Trophoblast cell (in vitro differentiated cells and primary cell): ENCODE measurements around the gene MAP3K20.

ENCODE experiments used
- DNase-seq, 2 donors: peaks; one replicate each; pipeline ENCODE4 v3.0.0-alpha.2; 2016
- H2AFZ ChIP-seq: 2 replicates; pipeline ENCODE4 v1.6.1; 2013; ENCODE audit warnings: low read length, moderate library complexity, mild to moderate bottlenecking; ENCODE audit not compliant: insufficient read depth, poor library complexity
- H2AK5ac ChIP-seq: 2 replicates; pipeline ENCODE4 v1.6.1; 2013; ENCODE audit warnings: mild to moderate bottlenecking, low read length
- H2BK120ac ChIP-seq: 2 replicates; pipeline ENCODE4 v1.6.1; 2013; ENCODE audit warnings: low read length, mild to moderate bottlenecking, moderate library complexity; ENCODE audit not compliant: insufficient read depth, poor library complexity
- H2BK12ac ChIP-seq: 2 replicates; pipeline ENCODE4 v1.6.1; 2013; ENCODE audit warnings: mild to moderate bottlenecking, low read length, moderate library complexity
- H2BK5ac ChIP-seq: 2 replicates; pipeline ENCODE4 v1.6.1; 2013; ENCODE audit warnings: low read length, low read depth, moderate library complexity, mild to moderate bottlenecking; ENCODE audit not compliant: poor library complexity
- H3K14ac ChIP-seq: 2 replicates; pipeline ENCODE4 v1.6.1; 2013; ENCODE audit warnings: mild to moderate bottlenecking, low read length
- H3K18ac ChIP-seq: 2 replicates; pipeline ENCODE4 v1.6.1; 2013; ENCODE audit warnings: mild to moderate bottlenecking, low read length
- H3K23ac ChIP-seq: 2 replicates; pipeline ENCODE4 v1.6.1; 2013; ENCODE audit warnings: low read length
- H3K27ac ChIP-seq: 2 replicates; pipeline ENCODE4 v1.5.1; 2013; ENCODE audit warnings: low read depth, mild to moderate bottlenecking, inconsistent platforms, low read length, moderate library complexity
- H3K27me3 ChIP-seq: 2 replicates; pipeline ENCODE4 v1.6.1; 2013; ENCODE audit warnings: inconsistent platforms, mild to moderate bottlenecking, low read length, moderate library complexity; ENCODE audit not compliant: insufficient read depth
- H3K36me3 ChIP-seq, 2 experiments: 1 replicate in 1 of 2; 2 replicates in 1 of 2; pipeline ENCODE4 v1.6.1; 2013; ENCODE audit warnings: low read length in 2 of 2, mild to moderate bottlenecking in 2 of 2, moderate library complexity in 1 of 2; ENCODE audit not compliant: insufficient read depth in 2 of 2, control insufficient read depth in 1 of 2
- H3K4ac ChIP-seq: 2 replicates; pipeline ENCODE4 v1.6.1; 2013; ENCODE audit warnings: low read depth, mild to moderate bottlenecking, low read length, moderate library complexity
- H3K4me1 ChIP-seq, 2 experiments: 1 replicate in 1 of 2; 2 replicates in 1 of 2; pipeline ENCODE4 v1.6.1; 2013; ENCODE audit warnings: low read length in 2 of 2, mild to moderate bottlenecking in 2 of 2, moderate library complexity in 1 of 2; ENCODE audit not compliant: insufficient read depth in 2 of 2, control insufficient read depth in 1 of 2
- H3K4me2 ChIP-seq: 2 replicates; pipeline ENCODE4 v1.6.1; 2013; ENCODE audit warnings: inconsistent platforms, mild to moderate bottlenecking, low read length, moderate library complexity
- H3K4me3 ChIP-seq: 2 replicates; pipeline ENCODE4 v1.5.1; 2013; ENCODE audit warnings: mild to moderate bottlenecking, low read depth, low read length, inconsistent platforms
- H3K79me1 ChIP-seq: one replicate; pipeline ENCODE4 v1.6.1; 2013; ENCODE audit warnings: low read length
- H3K79me2 ChIP-seq: 2 replicates; pipeline ENCODE4 v1.6.1; 2013; ENCODE audit warnings: low read length, mild to moderate bottlenecking; ENCODE audit not compliant: control insufficient read depth, insufficient read depth, poor library complexity
- H3K9ac ChIP-seq: 2 replicates; pipeline ENCODE4 v1.6.1; 2013; ENCODE audit warnings: mild to moderate bottlenecking, low read length
- H3K9me3 ChIP-seq: 2 replicates; pipeline ENCODE4 v1.6.1; 2013; ENCODE audit warnings: low read depth, mild to moderate bottlenecking, control low read depth, inconsistent platforms, low read length; ENCODE audit not compliant: insufficient read depth
- H4K12ac ChIP-seq: 2 replicates; pipeline ENCODE4 v1.6.1; 2013; ENCODE audit warnings: low read depth, mild to moderate bottlenecking, low read length, moderate library complexity
- H4K8ac ChIP-seq: 2 replicates; pipeline ENCODE4 v1.6.1; 2013; ENCODE audit warnings: low read depth, mild to moderate bottlenecking, low read length, moderate library complexity
- H4K91ac ChIP-seq: one replicate; pipeline ENCODE4 v1.6.1; 2013; ENCODE audit warnings: low read depth, mild to moderate bottlenecking, low read length, moderate library complexity
- WGBS: extraction: QIAGEN DNeasy Blood & Tissue Kit; methylation state at CpG from one replicate; pipeline ENCODE4 v1.1.7; 2013; ENCODE audit warnings: missing lambda C conversion rate; ENCODE audit not compliant: insufficient read length, insufficient coverage; ENCODE audit errors: extremely low coverage; 5-methylcytosine and 5-hydroxymethylcytosine counted together

MAP3K20 gene

DNA sequence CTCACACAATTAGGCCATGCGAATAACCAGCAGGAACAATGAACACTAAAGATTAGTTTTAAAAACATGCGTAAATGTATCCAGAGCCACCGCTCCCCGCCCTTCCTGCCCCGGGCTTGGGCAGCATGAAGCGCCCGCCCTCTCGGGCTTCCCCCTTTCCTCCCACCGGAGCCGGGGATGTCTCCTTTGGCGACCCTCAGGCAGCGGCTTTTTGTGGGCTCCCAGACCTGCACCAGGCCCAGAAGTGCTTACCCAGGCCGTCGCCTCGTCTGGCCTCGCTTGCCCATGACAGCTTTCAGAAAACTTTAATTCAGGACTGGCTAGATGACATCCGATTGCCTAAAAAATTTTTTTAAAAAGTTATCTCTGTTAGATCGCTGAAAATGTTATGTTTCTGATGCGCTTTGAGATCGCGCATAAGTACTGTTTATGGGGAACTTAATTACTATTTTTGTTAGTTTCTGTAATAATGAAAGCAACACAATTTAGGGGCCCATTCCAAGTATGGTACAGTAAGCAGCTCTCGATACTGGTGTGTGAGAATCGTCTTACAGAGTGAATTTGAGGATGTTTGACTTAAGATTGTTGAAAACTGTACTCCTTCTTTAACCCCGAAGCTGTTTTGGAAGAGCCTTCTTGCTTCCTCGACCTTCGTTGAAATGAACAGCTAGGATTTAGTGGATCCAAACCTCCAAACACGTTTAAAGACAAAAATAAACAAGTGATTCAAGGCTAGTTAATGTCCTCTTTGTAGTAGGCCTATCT, 1.1 kb downstream of the MAP3K20 start:
- H2AFZ ChIP-seq: peak overlapping the region; percentile 38
- peaks cover 0 to 4% of the 10 kb centered on the region in 2 experiments for H3K4me1 ChIP-seq
- no CpG with 5 or more reads among the region's 27 CpGs for WGBS
- H4K8ac ChIP-seq: peak overlapping the region; percentile 77
- H3K4ac ChIP-seq: peak overlapping the region; percentile 77
- peak overlapping the region; percentile 67 for H3K9ac ChIP-seq
- no peaks in the 10 kb centered on the region for H3K36me3 ChIP-seq
- peak; percentile 10 to 35 for DNase-seq
- peak overlapping the region; percentile 45 for H2BK120ac ChIP-seq
- peaks cover 10% of the 10 kb centered on the region for H3K79me2 ChIP-seq
- H4K12ac ChIP-seq: peak overlapping the region; percentile 29
- H3K23ac ChIP-seq: no peak overlapping the region
- H3K9me3 ChIP-seq: no peaks in the 10 kb centered on the region
- H3K79me1 ChIP-seq: peaks cover 13% of the 10 kb centered on the region
- H3K4me2 ChIP-seq: peak overlapping the region; percentile 88
- H3K4me3 ChIP-seq: peak overlapping the region; percentile 87
- no peak overlapping the region for H2BK12ac ChIP-seq
- H3K27me3 ChIP-seq: no peaks in the 10 kb centered on the region
- H3K18ac ChIP-seq: peak overlapping the region; percentile 40
- H3K27ac ChIP-seq: peak overlapping the region; percentile 2
- peak overlapping the region; percentile 81 for H4K91ac ChIP-seq
- no peak overlapping the region for H2AK5ac ChIP-seq
- H3K14ac ChIP-seq: peak overlapping the region; percentile 51
- peak overlapping the region; percentile 43 for H2BK5ac ChIP-seq

GRCh38 chr2:173077506-173078177, 2.0 kb downstream of the MAP3K20 start:
- H3K9ac ChIP-seq: no peak overlapping the region
- no peak overlapping the region for H2BK120ac ChIP-seq
- peaks cover 0 to 4% of the 10 kb centered on the region in 2 experiments for H3K4me1 ChIP-seq
- H3K23ac ChIP-seq: no peak overlapping the region
- no peak overlapping the region for H2BK12ac ChIP-seq
- peaks cover 13% of the 10 kb centered on the region for H3K79me1 ChIP-seq
- no peak overlapping the region for H3K27ac ChIP-seq
- H3K27me3 ChIP-seq: no peaks in the 10 kb centered on the region
- no peak overlapping the region for H4K12ac ChIP-seq
- H2AFZ ChIP-seq: no peak overlapping the region
- H3K9me3 ChIP-seq: no peaks in the 10 kb centered on the region
- no peak for DNase-seq
- H3K36me3 ChIP-seq: no peaks in the 10 kb centered on the region
- WGBS: no CpG with 5 or more reads among the region's 5 CpGs
- H3K18ac ChIP-seq: no peak overlapping the region
- H3K79me2 ChIP-seq: peaks cover 10% of the 10 kb centered on the region
- H3K4me3 ChIP-seq: no peak overlapping the region
- no peak overlapping the region for H2BK5ac ChIP-seq
- H3K4ac ChIP-seq: no peak overlapping the region
- no peak overlapping the region for H3K14ac ChIP-seq
- H3K4me2 ChIP-seq: no peak overlapping the region
- H4K8ac ChIP-seq: no peak overlapping the region
- no peak overlapping the region for H4K91ac ChIP-seq
- H2AK5ac ChIP-seq: no peak overlapping the region

GRCh38 chr2:173079141-173079540, 3.5 kb downstream of the MAP3K20 start:
- Histone ChIP-seq H3K4me3 (no peak overlapping the region), H3K9me3 (no peaks in the 10 kb centered on the region), H2BK120ac (no peak overlapping the region), H3K18ac (no peak overlapping the region), H3K36me3 (no peaks in the 10 kb centered on the region), H4K8ac (no peak overlapping the region), H3K79me1 (peaks cover 13% of the 10 kb centered on the region), H3K4ac (no peak overlapping the region), H2AK5ac (no peak overlapping the region), H2AFZ (no peak overlapping the region), H3K9ac (no peak overlapping the region), H3K23ac (no peak overlapping the region), H3K27ac (no peak overlapping the region), H3K27me3 (no peaks in the 10 kb centered on the region), H3K14ac (no peak overlapping the region), H3K4me2 (no peak overlapping the region), H4K91ac (no peak overlapping the region), H3K79me2 (peaks cover 10% of the 10 kb centered on the region), H4K12ac (no peak overlapping the region), H2BK5ac (no peak overlapping the region), H3K4me1 (peaks cover 0 to 4% of the 10 kb centered on the region in 2 experiments), H2BK12ac (no peak overlapping the region)
- DNase-seq: no peak
- WGBS: no CpG with 5 or more reads among the region's 3 CpGs

DNA sequence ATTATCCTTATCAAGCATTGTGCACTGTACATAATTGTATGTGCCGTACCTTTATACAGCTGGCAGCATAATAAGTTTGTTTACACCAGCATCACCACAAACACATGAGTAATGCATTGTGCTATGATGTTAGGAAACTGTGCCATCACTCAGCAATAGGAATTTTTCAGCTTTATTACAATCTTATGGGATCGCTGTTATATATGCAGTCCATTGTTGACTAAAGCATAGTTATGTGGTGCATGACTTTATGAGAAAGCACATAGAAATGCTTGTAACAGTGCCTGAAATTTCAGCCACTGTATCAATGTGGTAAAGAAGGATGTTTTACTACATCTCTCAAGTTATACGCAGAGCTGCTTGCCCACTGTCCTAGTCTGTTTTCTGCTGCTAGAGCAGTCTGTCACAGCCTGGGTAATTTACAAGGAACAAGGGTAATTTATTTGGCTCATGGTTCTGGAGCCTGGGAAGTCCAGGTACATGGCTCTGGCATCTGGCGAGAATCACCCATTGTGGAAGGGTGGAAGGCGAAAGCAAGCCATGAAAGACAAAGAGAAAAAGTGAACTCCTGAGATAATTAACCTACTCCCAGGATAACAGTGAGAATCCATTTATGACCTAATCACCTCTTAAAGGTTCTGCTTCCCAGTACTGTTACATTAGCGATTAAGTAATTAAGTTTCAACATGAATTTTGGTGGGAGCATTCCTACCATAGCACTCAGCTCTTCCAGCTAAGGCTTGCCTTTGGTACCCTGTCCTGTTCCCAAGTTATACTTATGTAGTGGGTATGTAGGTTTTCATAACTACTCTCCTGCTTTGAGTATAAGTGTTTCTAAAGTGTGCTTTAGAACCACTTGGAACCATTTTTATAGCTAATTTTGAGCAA, 4.6 kb downstream of the MAP3K20 start:
- peak; percentile 66 to 93 for DNase-seq
- no peak overlapping the region for H3K18ac ChIP-seq
- no peak overlapping the region for H2BK5ac ChIP-seq
- H3K23ac ChIP-seq: no peak overlapping the region
- no peak overlapping the region for H4K91ac ChIP-seq
- no peak overlapping the region for H3K14ac ChIP-seq
- no peak overlapping the region for H4K8ac ChIP-seq
- no peak overlapping the region for H2BK120ac ChIP-seq
- H3K9ac ChIP-seq: no peak overlapping the region
- WGBS: no CpG with 5 or more reads among the region's 6 CpGs
- no peak overlapping the region for H3K4me2 ChIP-seq
- no peaks in the 10 kb centered on the region for H3K36me3 ChIP-seq
- no peaks in the 10 kb centered on the region for H3K9me3 ChIP-seq
- peaks cover 10% of the 10 kb centered on the region for H3K79me2 ChIP-seq
- H2AFZ ChIP-seq: no peak overlapping the region
- no peak overlapping the region for H3K27ac ChIP-seq
- no peak overlapping the region for H2BK12ac ChIP-seq
- H4K12ac ChIP-seq: no peak overlapping the region
- no peak overlapping the region for H2AK5ac ChIP-seq
- H3K4me3 ChIP-seq: no peak overlapping the region
- no peak overlapping the region for H3K4ac ChIP-seq
- peaks cover 13% of the 10 kb centered on the region for H3K79me1 ChIP-seq
- no peaks in the 10 kb centered on the region for H3K27me3 ChIP-seq
- H3K4me1 ChIP-seq: peaks cover 0 to 3% of the 10 kb centered on the region in 2 experiments
